ENCODE data around the gene KCNJ18.

DNA sequence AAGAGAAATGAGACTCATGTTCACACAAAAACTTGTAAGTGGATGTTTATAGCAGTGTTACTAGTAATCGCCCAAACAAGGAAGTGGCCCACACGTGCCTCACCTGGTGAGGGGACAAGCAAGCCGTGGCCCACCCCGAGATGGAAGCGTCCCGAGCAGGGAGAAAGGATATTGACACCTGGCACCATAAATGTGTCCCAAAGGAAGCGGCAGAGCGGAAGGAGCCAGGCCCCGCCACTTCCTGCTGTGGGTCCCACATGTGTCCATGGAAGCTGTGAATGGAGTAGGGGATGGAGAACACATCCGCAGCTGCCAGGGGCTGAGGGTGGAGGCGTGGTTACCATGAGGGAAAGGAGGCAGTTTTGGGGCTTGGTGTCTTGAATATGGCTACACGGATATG is 18.9 kb downstream of the KCNJ18 start:
- TF ChIP-seq, protein P1, sequence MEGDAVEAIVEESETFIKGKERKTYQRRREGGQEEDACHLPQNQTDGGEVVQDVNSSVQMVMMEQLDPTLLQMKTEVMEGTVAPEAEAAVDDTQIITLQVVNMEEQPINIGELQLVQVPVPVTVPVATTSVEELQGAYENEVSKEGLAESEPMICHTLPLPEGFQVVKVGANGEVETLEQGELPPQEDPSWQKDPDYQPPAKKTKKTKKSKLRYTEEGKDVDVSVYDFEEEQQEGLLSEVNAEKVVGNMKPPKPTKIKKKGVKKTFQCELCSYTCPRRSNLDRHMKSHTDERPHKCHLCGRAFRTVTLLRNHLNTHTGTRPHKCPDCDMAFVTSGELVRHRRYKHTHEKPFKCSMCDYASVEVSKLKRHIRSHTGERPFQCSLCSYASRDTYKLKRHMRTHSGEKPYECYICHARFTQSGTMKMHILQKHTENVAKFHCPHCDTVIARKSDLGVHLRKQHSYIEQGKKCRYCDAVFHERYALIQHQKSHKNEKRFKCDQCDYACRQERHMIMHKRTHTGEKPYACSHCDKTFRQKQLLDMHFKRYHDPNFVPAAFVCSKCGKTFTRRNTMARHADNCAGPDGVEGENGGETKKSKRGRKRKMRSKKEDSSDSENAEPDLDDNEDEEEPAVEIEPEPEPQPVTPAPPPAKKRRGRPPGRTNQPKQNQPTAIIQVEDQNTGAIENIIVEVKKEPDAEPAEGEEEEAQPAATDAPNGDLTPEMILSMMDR (IDR thresholded peaks at IDR 0.05), result no peak
- no peak for TF ChIP-seq TCF7L2 (IDR thresholded peaks at IDR 0.05; ENCODE audit: low read depth, low read length)
- TF ChIP-seq, protein P2, sequence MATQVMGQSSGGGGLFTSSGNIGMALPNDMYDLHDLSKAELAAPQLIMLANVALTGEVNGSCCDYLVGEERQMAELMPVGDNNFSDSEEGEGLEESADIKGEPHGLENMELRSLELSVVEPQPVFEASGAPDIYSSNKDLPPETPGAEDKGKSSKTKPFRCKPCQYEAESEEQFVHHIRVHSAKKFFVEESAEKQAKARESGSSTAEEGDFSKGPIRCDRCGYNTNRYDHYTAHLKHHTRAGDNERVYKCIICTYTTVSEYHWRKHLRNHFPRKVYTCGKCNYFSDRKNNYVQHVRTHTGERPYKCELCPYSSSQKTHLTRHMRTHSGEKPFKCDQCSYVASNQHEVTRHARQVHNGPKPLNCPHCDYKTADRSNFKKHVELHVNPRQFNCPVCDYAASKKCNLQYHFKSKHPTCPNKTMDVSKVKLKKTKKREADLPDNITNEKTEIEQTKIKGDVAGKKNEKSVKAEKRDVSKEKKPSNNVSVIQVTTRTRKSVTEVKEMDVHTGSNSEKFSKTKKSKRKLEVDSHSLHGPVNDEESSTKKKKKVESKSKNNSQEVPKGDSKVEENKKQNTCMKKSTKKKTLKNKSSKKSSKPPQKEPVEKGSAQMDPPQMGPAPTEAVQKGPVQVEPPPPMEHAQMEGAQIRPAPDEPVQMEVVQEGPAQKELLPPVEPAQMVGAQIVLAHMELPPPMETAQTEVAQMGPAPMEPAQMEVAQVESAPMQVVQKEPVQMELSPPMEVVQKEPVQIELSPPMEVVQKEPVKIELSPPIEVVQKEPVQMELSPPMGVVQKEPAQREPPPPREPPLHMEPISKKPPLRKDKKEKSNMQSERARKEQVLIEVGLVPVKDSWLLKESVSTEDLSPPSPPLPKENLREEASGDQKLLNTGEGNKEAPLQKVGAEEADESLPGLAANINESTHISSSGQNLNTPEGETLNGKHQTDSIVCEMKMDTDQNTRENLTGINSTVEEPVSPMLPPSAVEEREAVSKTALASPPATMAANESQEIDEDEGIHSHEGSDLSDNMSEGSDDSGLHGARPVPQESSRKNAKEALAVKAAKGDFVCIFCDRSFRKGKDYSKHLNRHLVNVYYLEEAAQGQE (IDR thresholded peaks at IDR 0.05; ENCODE audit: insufficient read depth in 1 of 2, low read depth in 2 of 2, low read length in 1 of 2), result no peak
- TF ChIP-seq POLR2AphosphoS5 (IDR thresholded peaks at IDR 0.05; ENCODE audit: low read depth, low read length), result no peak
- no peak for TF ChIP-seq SIN3A (IDR thresholded peaks at IDR 0.05; ENCODE audit: borderline replicate concordance, insufficient read depth, low read depth, low read length)
